DND-41 (cell line): ENCODE results near the gene SERTAD2.
A peak's percentile ranks its signal among the peaks of the same experiment; 100 is the strongest.

Experiments used
- ATAC-seq: fragments of 200-7000 bp; cut with Tn5 transposase; 3 replicates; pipeline ENCODE4 v1.9.1; 2021; ENCODE audit warnings: low read depth; ENCODE audit not compliant: insufficient read depth
- DNase-seq: peaks from one replicate; pipeline ENCODE4 v3.0.0-alpha.2; 2020
- H2AFZ ChIP-seq: 2 replicates; pipeline ENCODE4 v1.6.0; 2012; ENCODE audit warnings: low read depth, low read length
- H3K27ac ChIP-seq: 2 replicates; pipeline ENCODE4 v1.5.1; 2012; ENCODE audit warnings: low read length, inconsistent platforms
- H3K27me3 ChIP-seq: fragments of 200-600 bp; sonication (generic); 2 replicates; pipeline ENCODE4 v1.6.0; 2012; ENCODE audit warnings: low read length, mild to moderate bottlenecking, inconsistent platforms; ENCODE audit not compliant: insufficient read depth, poor library complexity
- H3K36me3 ChIP-seq: 2 replicates; pipeline ENCODE4 v1.5.1; 2012; ENCODE audit warnings: low read length, inconsistent platforms; ENCODE audit not compliant: insufficient read depth
- H3K4me1 ChIP-seq: 2 replicates; pipeline ENCODE4 v1.5.1; 2012; ENCODE audit warnings: mild to moderate bottlenecking, low read length; ENCODE audit not compliant: insufficient read depth
- H3K4me2 ChIP-seq: 2 replicates; pipeline ENCODE4 v1.6.0; 2012; ENCODE audit warnings: mild to moderate bottlenecking, moderate library complexity, low read length, inconsistent platforms; ENCODE audit not compliant: insufficient read depth
- H3K4me3 ChIP-seq, 2 experiments: fragments of 200-600 bp in 1 of 2; shearing (Covaris generic) in 1 of 2; 2 replicates each; pipeline ENCODE4 v1.5.1; 2012 to 2016; ENCODE audit warnings: inconsistent platforms in 2 of 2, low read length in 2 of 2, mild to moderate bottlenecking in 2 of 2, low read depth in 1 of 2, moderate library complexity in 1 of 2
- H3K79me2 ChIP-seq: 2 replicates; pipeline ENCODE4 v1.6.0; 2012; ENCODE audit warnings: low read length, inconsistent platforms; ENCODE audit not compliant: insufficient read depth
- H3K9ac ChIP-seq: 2 replicates; pipeline ENCODE4 v1.6.0; 2012; ENCODE audit warnings: low read depth, mild to moderate bottlenecking, inconsistent platforms, low read length, moderate library complexity
- H3K9me3 ChIP-seq: 2 replicates; pipeline ENCODE4 v1.5.1; 2012; ENCODE audit warnings: low read length, moderate library complexity, mild to moderate bottlenecking, inconsistent platforms; ENCODE audit not compliant: insufficient read depth, severe bottlenecking
- H4K20me1 ChIP-seq: 2 replicates; pipeline ENCODE4 v1.6.0; 2012; ENCODE audit warnings: low read length; ENCODE audit not compliant: insufficient read depth
- CTCF ChIP-seq: IDR thresholded peaks from 2 replicates; pipeline ENCODE4 v1.5.1; 2012; ENCODE audit warnings: borderline replicate concordance, low read length, moderate library complexity, mild to moderate bottlenecking; ENCODE audit not compliant: poor library complexity, severe bottlenecking; ENCODE audit errors: extremely low read depth
- EZH2 ChIP-seq: IDR thresholded peaks from 3 replicates; pipeline ENCODE4 v1.6.1; 2012; ENCODE audit warnings: borderline replicate concordance, low read depth, mild to moderate bottlenecking, moderate library complexity, low read length, inconsistent platforms; ENCODE audit not compliant: severe bottlenecking

Gene SERTAD2

DNA sequence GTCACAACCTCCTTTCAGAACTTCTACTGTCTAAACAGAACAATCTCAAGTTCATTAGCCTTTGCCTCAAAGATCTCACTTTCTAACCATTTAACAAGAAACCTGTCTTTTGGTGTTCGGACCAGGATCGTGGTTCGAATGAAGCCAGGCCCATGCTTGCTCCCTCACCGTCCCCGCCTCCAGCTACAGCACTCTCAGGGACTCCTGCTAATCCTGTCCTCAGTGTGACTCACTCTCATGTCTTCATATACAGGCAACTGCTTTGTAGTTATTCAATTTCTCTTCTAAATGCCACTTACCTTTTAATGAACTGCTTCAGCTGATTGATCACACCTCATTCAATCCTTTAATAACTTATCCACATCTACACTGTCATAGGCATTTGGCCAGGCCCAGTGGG is 15.8 kb downstream of the SERTAD2 start:
- no peak overlapping the region for H3K4me2 ChIP-seq
- H3K9ac ChIP-seq, result no peak overlapping the region
- ATAC-seq (no peak), DNase-seq (no peak)
- H2AFZ ChIP-seq, result no peak overlapping the region
- no peak for TF ChIP-seq EZH2
- TF ChIP-seq CTCF, result no peak
- H3K9me3 ChIP-seq, result no peaks in the 10 kb centered on the region
- H3K27me3 ChIP-seq, result no peaks in the 10 kb centered on the region
- no peak overlapping the region for H3K4me3 ChIP-seq
- H3K27ac ChIP-seq, result 0 out of 2 replicates have a peak overlapping the region, but pooled peaks have one; percentile 9
- peaks cover 30% of the 10 kb centered on the region for H3K36me3 ChIP-seq
- peaks cover 32% of the 10 kb centered on the region for H4K20me1 ChIP-seq
- no peaks in the 10 kb centered on the region for H3K4me1 ChIP-seq
- peaks cover 33% of the 10 kb centered on the region for H3K79me2 ChIP-seq

DNA sequence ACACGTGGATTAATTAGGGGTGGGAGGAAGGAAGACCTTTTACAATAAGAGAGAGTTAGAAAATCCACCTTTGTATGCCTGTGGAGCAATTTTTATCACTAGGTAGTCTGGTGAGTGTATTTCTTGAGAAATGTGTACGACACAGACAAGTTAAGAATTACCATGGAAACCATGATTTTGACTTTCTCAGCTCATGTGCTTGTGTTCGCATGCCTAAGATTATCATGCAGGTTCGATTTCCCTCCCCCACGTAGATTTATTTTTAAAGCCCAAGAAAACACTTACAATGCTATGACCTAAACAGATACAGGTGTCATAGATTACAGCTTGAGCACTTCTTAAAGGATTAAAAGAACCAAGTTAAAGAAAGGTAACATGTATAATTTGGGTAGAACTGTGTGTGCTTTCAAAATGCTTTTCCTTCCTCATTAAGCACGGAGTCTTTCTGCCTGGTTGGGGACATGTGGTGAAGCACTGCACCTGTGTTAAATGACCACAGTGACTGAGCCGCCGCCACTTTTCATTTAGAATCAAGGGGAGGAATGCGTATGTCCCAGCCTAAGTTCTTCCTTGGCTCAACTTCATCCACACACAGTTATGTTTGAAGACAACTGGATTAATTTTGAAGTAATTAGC is 16.6 kb downstream of the SERTAD2 start:
- Histone ChIP-seq H2AFZ (no peak overlapping the region), H3K79me2 (peaks cover 26% of the 10 kb centered on the region), H3K4me1 (no peaks in the 10 kb centered on the region), H4K20me1 (peaks cover 33% of the 10 kb centered on the region), H3K4me3 (no peak overlapping the region), H3K4me2 (no peak overlapping the region), H3K27me3 (no peaks in the 10 kb centered on the region), H3K9me3 (no peaks in the 10 kb centered on the region), H3K9ac (no peak overlapping the region), H3K36me3 (peaks cover 33% of the 10 kb centered on the region), H3K27ac (no peak overlapping the region)
- DNase-seq (no peak), ATAC-seq (no peak)
- no peak for TF ChIP-seq EZH2
- TF ChIP-seq CTCF, result no peak

DNA sequence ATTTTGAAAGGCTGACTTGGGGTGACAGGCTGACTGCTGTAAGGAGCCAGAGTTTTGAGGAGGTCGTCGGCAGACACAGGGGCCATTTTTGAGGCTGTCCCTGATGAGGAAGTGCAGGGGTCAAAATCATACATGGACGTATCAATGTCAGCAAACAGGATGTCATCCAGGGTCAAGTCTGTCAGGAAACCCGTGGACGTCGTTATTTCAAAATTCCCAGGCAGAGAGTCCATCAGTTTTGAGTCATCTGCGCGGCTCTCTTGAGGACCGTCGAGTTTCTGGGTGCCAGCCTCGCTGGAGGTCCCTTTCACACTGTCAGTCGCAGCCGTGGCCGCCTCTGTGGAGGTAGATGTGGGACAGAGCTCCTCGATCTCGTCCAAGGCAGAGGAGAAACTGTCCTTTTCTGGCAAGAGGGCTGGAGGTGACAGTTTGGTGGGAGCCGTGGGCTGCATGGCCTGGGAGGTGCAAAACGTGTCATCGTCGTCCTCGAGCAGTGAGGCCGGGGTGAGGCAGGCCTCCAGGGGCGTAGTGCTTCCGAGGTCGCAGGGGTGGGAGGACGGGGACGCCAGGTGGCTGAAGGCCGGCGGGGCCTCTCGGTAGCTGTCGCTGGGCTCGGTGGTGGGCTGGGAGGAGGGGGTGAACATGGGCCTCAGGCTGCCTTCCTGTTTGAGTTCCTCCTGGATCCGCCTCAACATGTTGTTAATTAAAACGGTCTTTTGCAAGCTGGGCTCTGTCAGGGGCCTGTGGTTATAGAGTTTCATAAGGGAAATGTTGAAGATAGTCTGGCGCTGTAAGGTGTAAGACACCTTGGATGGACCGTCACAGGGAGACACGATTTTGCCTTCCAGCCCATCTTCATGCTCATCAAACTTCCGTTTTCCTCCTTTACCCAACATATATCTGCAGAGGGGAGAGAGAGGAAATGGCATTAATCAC is 17.5 kb downstream of the SERTAD2 start:
- H3K4me1 ChIP-seq, result no peaks in the 10 kb centered on the region
- no peaks in the 10 kb centered on the region for H3K9me3 ChIP-seq
- H3K4me3 ChIP-seq, result no peak overlapping the region
- ATAC-seq (0 out of 3 replicates have a peak, but pooled peaks have one; percentile 7), DNase-seq (no peak)
- no peak overlapping the region for H3K4me2 ChIP-seq
- no peak overlapping the region for H3K27ac ChIP-seq
- TF ChIP-seq EZH2, result no peak
- TF ChIP-seq CTCF, result no peak
- H3K27me3 ChIP-seq, result no peaks in the 10 kb centered on the region
- no peak overlapping the region for H3K9ac ChIP-seq
- peaks cover 19% of the 10 kb centered on the region for H3K79me2 ChIP-seq
- H4K20me1 ChIP-seq, result peaks cover 31% of the 10 kb centered on the region
- H2AFZ ChIP-seq, result no peak overlapping the region
- H3K36me3 ChIP-seq, result peaks cover 33% of the 10 kb centered on the region
